Measurements from ENCODE around the gene RAC3. TPM values are rescaled to one million over a fixed set of nuclear protein-coding genes. Genes with fewer than 3 reads are reported as not detected.
A peak's percentile ranks its signal among the peaks of the same experiment; 100 is the strongest.

The RAC3 gene
- total RNA-seq, 1 donor from 2014 or later = 0.82 TPM

DNA sequence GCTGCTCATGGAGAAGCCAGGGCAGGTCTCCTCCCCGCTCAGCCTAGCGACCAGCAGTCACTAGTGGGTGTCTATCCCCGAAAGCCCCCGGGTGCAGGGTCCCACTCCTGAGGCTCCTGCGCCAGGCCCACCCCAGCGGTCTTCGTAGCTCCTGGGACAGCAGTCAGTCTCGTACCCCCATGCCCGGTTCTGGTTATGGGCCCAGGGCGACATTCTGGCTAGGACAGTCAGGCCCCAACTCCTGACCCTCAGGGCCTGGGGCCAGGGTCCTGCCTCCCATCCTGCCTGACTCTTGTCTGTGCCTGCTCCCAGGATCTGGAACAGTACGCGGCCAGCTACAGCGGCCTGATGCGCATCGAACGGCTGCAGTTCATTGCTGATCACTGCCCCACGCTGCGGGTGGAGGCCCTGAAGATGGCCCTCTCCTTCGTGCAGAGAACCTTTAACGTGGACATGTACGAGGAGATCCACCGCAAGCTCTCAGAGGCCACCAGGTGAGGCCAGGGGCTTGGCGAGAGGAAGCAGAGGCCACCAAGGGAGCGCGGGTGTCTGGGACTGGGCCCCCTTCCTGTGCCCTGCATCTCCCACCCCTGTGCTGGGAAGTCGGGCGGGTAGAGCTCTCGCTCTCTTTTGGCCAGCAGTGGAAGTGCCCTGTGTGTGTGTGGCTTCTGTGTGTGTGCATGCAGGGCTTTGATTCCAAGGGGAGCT, 22.2 kb downstream of the RAC3 start:
- intact Hi-C loops (cut with micrococcal nuclease) = no loop called here
- no peak for DNase-seq
- H3K36me3 ChIP-seq = peaks cover 70% of the 10 kb centered on the region
- H3K4me3 ChIP-seq = peak overlapping the region; percentile 91
- H3K27me3 ChIP-seq (ENCODE audit: low read depth) = no peaks in the 10 kb centered on the region
- peaks cover 44% of the 10 kb centered on the region for H3K4me1 ChIP-seq
- TF ChIP-seq, protein P1, sequence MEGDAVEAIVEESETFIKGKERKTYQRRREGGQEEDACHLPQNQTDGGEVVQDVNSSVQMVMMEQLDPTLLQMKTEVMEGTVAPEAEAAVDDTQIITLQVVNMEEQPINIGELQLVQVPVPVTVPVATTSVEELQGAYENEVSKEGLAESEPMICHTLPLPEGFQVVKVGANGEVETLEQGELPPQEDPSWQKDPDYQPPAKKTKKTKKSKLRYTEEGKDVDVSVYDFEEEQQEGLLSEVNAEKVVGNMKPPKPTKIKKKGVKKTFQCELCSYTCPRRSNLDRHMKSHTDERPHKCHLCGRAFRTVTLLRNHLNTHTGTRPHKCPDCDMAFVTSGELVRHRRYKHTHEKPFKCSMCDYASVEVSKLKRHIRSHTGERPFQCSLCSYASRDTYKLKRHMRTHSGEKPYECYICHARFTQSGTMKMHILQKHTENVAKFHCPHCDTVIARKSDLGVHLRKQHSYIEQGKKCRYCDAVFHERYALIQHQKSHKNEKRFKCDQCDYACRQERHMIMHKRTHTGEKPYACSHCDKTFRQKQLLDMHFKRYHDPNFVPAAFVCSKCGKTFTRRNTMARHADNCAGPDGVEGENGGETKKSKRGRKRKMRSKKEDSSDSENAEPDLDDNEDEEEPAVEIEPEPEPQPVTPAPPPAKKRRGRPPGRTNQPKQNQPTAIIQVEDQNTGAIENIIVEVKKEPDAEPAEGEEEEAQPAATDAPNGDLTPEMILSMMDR (IDR thresholded peaks at IDR 0.05; ENCODE audit: borderline replicate concordance) = no peak
- H3K27ac ChIP-seq (replicated peaks) = no peak overlapping the region
- H3K9me3 ChIP-seq (replicated peaks) = no peaks in the 10 kb centered on the region

DNA sequence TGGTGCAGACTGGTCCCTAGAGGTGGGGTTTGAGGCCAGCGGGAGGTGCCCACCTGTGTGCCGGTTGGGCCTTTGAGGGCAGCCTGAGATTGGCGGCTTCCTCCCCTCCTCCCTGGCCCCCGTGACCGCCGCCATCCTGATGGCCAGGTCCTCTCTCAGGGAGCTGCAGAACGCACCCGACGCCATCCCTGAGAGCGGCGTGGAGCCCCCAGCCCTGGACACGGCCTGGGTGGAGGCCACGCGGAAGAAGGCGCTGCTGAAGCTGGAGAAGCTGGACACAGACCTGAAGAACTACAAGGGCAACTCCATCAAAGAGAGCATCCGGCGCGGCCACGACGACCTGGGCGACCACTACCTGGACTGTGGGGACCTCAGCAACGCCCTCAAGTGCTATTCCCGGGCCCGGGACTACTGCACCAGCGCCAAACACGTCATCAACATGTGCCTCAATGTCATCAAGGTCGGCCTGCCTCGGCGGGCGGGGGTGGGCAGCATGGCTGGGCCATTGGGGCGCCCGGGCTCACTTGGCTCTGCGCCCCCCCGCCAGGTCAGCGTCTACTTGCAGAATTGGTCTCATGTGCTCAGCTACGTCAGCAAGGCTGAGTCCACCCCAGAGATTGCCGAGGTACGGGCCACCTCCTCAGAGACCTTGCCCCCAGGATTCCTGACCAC, 23.0 kb downstream of the RAC3 start:
- H3K4me3 ChIP-seq = no peak overlapping the region
- peaks cover 69% of the 10 kb centered on the region for H3K36me3 ChIP-seq
- TF ChIP-seq, protein P1 (IDR thresholded peaks at IDR 0.05; ENCODE audit: borderline replicate concordance) = no peak
- intact Hi-C loops (cut with micrococcal nuclease) = no loop called here
- no peaks in the 10 kb centered on the region for H3K9me3 ChIP-seq (replicated peaks)
- no peaks in the 10 kb centered on the region for H3K27me3 ChIP-seq (ENCODE audit: low read depth)
- no peak overlapping the region for H3K27ac ChIP-seq (replicated peaks)
- H3K4me1 ChIP-seq = peaks cover 41% of the 10 kb centered on the region
- no peak for DNase-seq

DNA sequence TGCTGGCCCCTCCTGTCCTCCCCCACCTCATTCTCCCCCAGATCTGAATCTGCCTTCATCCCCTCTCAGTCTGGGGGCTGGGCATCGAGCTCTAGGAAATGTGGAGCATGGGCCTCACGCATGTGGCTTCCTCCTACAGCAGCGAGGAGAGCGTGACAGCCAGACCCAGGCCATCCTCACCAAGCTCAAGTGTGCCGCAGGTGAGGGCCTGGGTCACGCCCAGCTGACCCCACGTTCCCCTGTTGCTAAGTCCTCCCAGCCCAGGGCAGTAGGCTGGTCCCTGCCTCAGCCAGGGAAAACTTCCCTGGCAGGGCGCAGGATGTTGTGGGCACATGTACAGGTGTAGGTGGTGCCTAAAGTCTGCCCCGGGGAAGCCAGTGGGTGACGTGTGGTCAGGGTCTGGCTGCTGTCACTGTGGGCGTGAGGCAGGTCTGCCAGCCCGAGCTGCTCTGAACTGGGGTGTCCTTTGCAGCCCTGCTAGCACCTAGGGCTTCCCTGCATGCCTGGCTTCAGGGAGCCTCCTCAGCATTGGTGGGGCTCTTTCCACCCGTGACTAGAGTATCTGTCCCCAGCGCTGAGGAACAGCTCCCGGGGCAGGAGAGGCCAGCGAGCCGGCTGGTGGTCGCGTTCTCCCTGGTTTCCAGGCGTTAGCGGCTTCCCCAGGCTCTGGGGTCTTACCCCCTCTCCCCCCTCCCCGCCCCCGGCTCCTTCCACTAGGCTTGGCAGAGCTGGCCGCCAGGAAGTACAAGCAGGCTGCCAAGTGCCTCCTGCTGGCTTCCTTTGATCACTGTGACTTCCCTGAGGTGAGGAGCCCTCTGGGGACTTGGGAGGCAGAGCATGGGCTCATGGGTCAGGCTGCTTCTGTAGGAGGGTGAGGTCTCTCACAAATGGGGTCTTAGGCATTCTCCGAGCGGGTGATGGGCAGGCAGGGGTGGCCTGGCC, 23.8 kb downstream of the RAC3 start:
- H3K4me1 ChIP-seq = peaks cover 33% of the 10 kb centered on the region
- H3K36me3 ChIP-seq = peaks cover 69% of the 10 kb centered on the region
- H3K27ac ChIP-seq (replicated peaks) = no peak overlapping the region
- DNase-seq = no peak
- H3K9me3 ChIP-seq (replicated peaks) = no peaks in the 10 kb centered on the region
- TF ChIP-seq, protein P1 (IDR thresholded peaks at IDR 0.05; ENCODE audit: borderline replicate concordance) = no peak
- no peak overlapping the region for H3K4me3 ChIP-seq
- intact Hi-C loops (cut with micrococcal nuclease) = no loop called here
- no peaks in the 10 kb centered on the region for H3K27me3 ChIP-seq (ENCODE audit: low read depth)

DNA sequence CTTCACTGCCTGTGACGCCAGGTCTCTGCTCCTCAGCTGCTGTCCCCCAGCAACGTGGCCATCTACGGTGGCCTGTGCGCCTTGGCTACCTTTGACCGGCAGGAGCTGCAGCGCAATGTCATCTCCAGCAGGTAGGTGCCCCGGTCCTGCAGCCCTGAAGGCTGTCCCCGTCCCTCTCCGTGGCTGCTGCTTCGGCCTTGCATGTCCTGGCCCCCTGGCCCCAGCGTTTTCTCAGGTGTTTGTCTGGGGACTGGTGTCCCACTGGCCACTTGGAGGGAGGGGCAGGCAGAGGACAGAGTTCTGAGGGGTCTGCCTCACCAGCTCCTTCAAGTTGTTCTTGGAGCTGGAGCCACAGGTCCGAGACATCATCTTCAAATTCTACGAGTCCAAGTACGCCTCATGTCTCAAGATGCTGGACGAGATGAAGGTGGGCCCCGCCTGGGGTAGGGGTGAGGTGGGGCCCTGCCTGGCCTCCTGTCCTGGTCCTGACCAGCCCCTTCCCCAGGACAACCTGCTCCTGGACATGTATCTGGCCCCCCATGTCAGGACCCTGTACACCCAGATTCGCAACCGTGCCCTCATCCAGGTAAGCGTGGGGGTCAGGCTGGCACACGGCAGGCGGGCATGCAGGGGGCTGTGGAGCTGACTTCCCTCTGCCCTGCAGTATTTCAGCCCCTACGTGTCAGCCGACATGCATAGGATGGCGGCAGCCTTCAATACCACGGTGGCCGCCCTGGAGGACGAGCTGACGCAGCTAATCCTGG, 24.7 kb downstream of the RAC3 start:
- no peak for DNase-seq
- no peak overlapping the region for H3K4me3 ChIP-seq
- no peaks in the 10 kb centered on the region for H3K27me3 ChIP-seq (ENCODE audit: low read depth)
- peaks cover 76% of the 10 kb centered on the region for H3K36me3 ChIP-seq
- peaks cover 24% of the 10 kb centered on the region for H3K4me1 ChIP-seq
- intact Hi-C loops (cut with micrococcal nuclease) = no loop called here
- TF ChIP-seq, protein P1 (IDR thresholded peaks at IDR 0.05; ENCODE audit: borderline replicate concordance) = no peak
- H3K27ac ChIP-seq (replicated peaks) = no peak overlapping the region
- H3K9me3 ChIP-seq (replicated peaks) = no peaks in the 10 kb centered on the region
